ENCODE data around the gene EDAR. TPM values are rescaled to one million over a fixed set of nuclear protein-coding genes. Genes with fewer than 3 reads are reported as not detected.

The EDAR gene
- total RNA-seq, 1 donor from 2014 or later, result not detected

- intact Hi-C loops (cut with micrococcal nuclease), result no loop called here
Measured at GRCh38 chr2:108941767-108942166, 47.3 kb downstream of the EDAR start.

GRCh38 chr2:108941161-108941665, 47.8 kb downstream of the EDAR start:
- intact Hi-C loops (cut with micrococcal nuclease), result no loop called here

GRCh38 chr2:108940156-108940555, 48.9 kb downstream of the EDAR start:
- intact Hi-C loops (cut with micrococcal nuclease), result no loop called here

- intact Hi-C loops (cut with micrococcal nuclease), result no loop called here
Measured at GRCh38 chr2:108938077-108938710, 50.8 kb downstream of the EDAR start.

GRCh38 chr2:108937367-108938017, 51.5 kb downstream of the EDAR start:
- intact Hi-C loops (cut with micrococcal nuclease), result no loop called here

GRCh38 chr2:108936866-108937265, 52.2 kb downstream of the EDAR start:
- intact Hi-C loops (cut with micrococcal nuclease), result no loop called here

- intact Hi-C loops (cut with micrococcal nuclease), result no loop called here
Measured at GRCh38 chr2:108936076-108936864, 52.8 kb downstream of the EDAR start.

GRCh38 chr2:108935271-108935741, 53.7 kb downstream of the EDAR start:
- intact Hi-C loops (cut with micrococcal nuclease), result no loop called here

- intact Hi-C loops (cut with micrococcal nuclease), result no loop called here
Measured at GRCh38 chr2:108934583-108935245, 54.3 kb downstream of the EDAR start.

GRCh38 chr2:108934151-108934550, 54.9 kb downstream of the EDAR start:
- intact Hi-C loops (cut with micrococcal nuclease), result no loop called here

- intact Hi-C loops (cut with micrococcal nuclease), result no loop called here
Measured at GRCh38 chr2:108933691-108934117, 55.3 kb downstream of the EDAR start.

- intact Hi-C loops (cut with micrococcal nuclease), result no loop called here
Measured at GRCh38 chr2:108932736-108933332, 56.2 kb downstream of the EDAR start.

- intact Hi-C loops (cut with micrococcal nuclease), result no loop called here
Measured at GRCh38 chr2:108931372-108931771, 57.6 kb downstream of the EDAR start.

GRCh38 chr2:108929807-108930425, 59.1 kb downstream of the EDAR start:
- intact Hi-C loops (cut with micrococcal nuclease), result loop anchor here (5.0 to 10.0 kb wide), 2 partner anchors 105 to 582 kb away; no protein-coding TSS in a partner anchor

- intact Hi-C loops (cut with micrococcal nuclease), result loop anchor here (5.0 to 10.0 kb wide), 2 partner anchors 106 to 583 kb away; no protein-coding TSS in a partner anchor
Measured at GRCh38 chr2:108928660-108929377, 60.2 kb downstream of the EDAR start.

GRCh38 chr2:108927936-108928659, 60.9 kb downstream of the EDAR start:
- intact Hi-C loops (cut with micrococcal nuclease), result loop anchor here (5.0 to 10.0 kb wide), 2 partner anchors 107 to 584 kb away; no protein-coding TSS in a partner anchor

- intact Hi-C loops (cut with micrococcal nuclease), result loop anchor here (5.0 to 10.0 kb wide), 2 partner anchors 107 to 585 kb away; no protein-coding TSS in a partner anchor
Measured at GRCh38 chr2:108927405-108927804, 61.6 kb downstream of the EDAR start.

GRCh38 chr2:108926561-108927380, 62.2 kb downstream of the EDAR start:
- intact Hi-C loops (cut with micrococcal nuclease), result loop anchor here (5.0 to 10.0 kb wide), 2 partner anchors 108 to 586 kb away; no protein-coding TSS in a partner anchor

Measured in T-helper 2 cell treated with Interferon-gamma antibody and Interleukin-4, amounts not matched to agents 100 ng/mL and 5 ng/mL, for 36 hours (primary cell).